H9 (cell line): ENCODE measurements around the gene EPB41L1. TPM values are rescaled to one million over a fixed set of nuclear protein-coding genes. Genes with fewer than 3 reads are reported as not detected.

Source experiments
- DNase-seq: peaks from one replicate; pipeline ENCODE4 v3.0.0-alpha.2; 2017
- H2AFZ ChIP-seq: one replicate; pipeline ENCODE4 v1.6.1; 2013; ENCODE audit warnings: mild to moderate bottlenecking, low read length, control low read depth, moderate library complexity
- H2AK5ac ChIP-seq: 2 replicates; pipeline ENCODE4 v1.6.1; 2013; ENCODE audit warnings: low read length, control low read depth, mixed read lengths; ENCODE audit not compliant: insufficient read length
- H2BK120ac ChIP-seq: one replicate; pipeline ENCODE4 v1.6.1; 2013; ENCODE audit warnings: low read depth, mild to moderate bottlenecking, low read length, control low read depth, inconsistent platforms; ENCODE audit not compliant: poor library complexity, severe bottlenecking
- H2BK12ac ChIP-seq: 2 replicates; pipeline ENCODE4 v1.6.1; 2013; ENCODE audit warnings: low read length, control low read depth, mixed read lengths, low read depth; ENCODE audit not compliant: insufficient read length
- H2BK15ac ChIP-seq: 2 replicates; pipeline ENCODE4 v1.6.1; 2013; ENCODE audit warnings: low read depth, low read length, control low read depth
- H2BK20ac ChIP-seq: one replicate; pipeline ENCODE4 v1.6.1; 2013; ENCODE audit warnings: low read depth, mild to moderate bottlenecking, low read length, control low read depth, inconsistent platforms; ENCODE audit not compliant: poor library complexity, severe bottlenecking
- H2BK5ac ChIP-seq: 2 replicates; pipeline ENCODE4 v1.6.1; 2013; ENCODE audit warnings: low read length, control low read depth, mixed read lengths; ENCODE audit not compliant: insufficient read length
- H3K14ac ChIP-seq: 2 replicates; pipeline ENCODE4 v1.6.1; 2013; ENCODE audit warnings: low read length, control low read depth; ENCODE audit not compliant: insufficient read depth
- H3K18ac ChIP-seq: 2 replicates; pipeline ENCODE4 v1.6.1; 2013; ENCODE audit warnings: low read depth, mild to moderate bottlenecking, mixed read lengths, low read length, control low read depth; ENCODE audit not compliant: insufficient read length
- H3K23ac ChIP-seq: 2 replicates; pipeline ENCODE4 v1.6.1; 2013; ENCODE audit warnings: low read length, control low read depth, mixed read lengths, low read depth; ENCODE audit not compliant: insufficient read length
- H3K23me2 ChIP-seq: 2 replicates; pipeline ENCODE4 v1.6.1; 2013; ENCODE audit warnings: low read depth, mild to moderate bottlenecking, mixed read lengths, low read length, control low read depth; ENCODE audit not compliant: insufficient read length, poor library complexity, severe bottlenecking
- H3K27ac ChIP-seq: 2 replicates; pipeline ENCODE4 v1.5.1; 2013; ENCODE audit warnings: low read length, control low read depth, mixed read lengths, low read depth; ENCODE audit not compliant: insufficient read length
- H3K27me3 ChIP-seq: 2 replicates; pipeline ENCODE4 v1.6.1; 2013; ENCODE audit warnings: low read length, control low read depth, inconsistent platforms; ENCODE audit not compliant: insufficient read depth
- H3K4ac ChIP-seq: 2 replicates; pipeline ENCODE4 v1.6.1; 2013; ENCODE audit warnings: low read depth, mild to moderate bottlenecking, control low read depth, inconsistent platforms, low read length, moderate library complexity
- H3K4me1 ChIP-seq: 2 replicates; pipeline ENCODE4 v1.6.1; 2013; ENCODE audit warnings: low read length, control low read depth, inconsistent platforms; ENCODE audit not compliant: insufficient read depth
- H3K4me2 ChIP-seq: 2 replicates; pipeline ENCODE4 v1.6.1; 2013; ENCODE audit warnings: low read length, control low read depth, mixed read lengths; ENCODE audit not compliant: insufficient read length, insufficient read depth
- H3K56ac ChIP-seq: 2 replicates; pipeline ENCODE4 v1.6.1; 2013; ENCODE audit warnings: low read depth, mild to moderate bottlenecking, mixed read lengths, low read length, control low read depth; ENCODE audit not compliant: insufficient read length
- H3K79me1 ChIP-seq: 2 replicates; pipeline ENCODE4 v1.6.1; 2013; ENCODE audit warnings: low read depth, mild to moderate bottlenecking, moderate library complexity, low read length, control low read depth, inconsistent platforms; ENCODE audit not compliant: insufficient read depth, poor library complexity, severe bottlenecking
- H3K79me2 ChIP-seq: 2 replicates; pipeline ENCODE4 v1.6.1; 2013; ENCODE audit warnings: low read length, control low read depth, inconsistent platforms; ENCODE audit not compliant: insufficient read depth
- H3K9ac ChIP-seq: 2 replicates; pipeline ENCODE4 v1.6.1; 2013; ENCODE audit warnings: low read length, control low read depth, mixed read lengths; ENCODE audit not compliant: insufficient read length; ENCODE audit errors: extremely low read depth
- H3K9me3 ChIP-seq: one replicate; pipeline ENCODE4 v1.6.1; 2013; ENCODE audit warnings: low read depth, low read length, inconsistent platforms; ENCODE audit not compliant: control insufficient read depth
- H3T11ph ChIP-seq: one replicate; pipeline ENCODE4 v1.6.1; 2013; ENCODE audit warnings: mild to moderate bottlenecking, low read length, control low read depth, inconsistent platforms
- H4K20me1 ChIP-seq: one replicate; pipeline ENCODE4 v1.6.1; 2013; ENCODE audit not compliant: control insufficient read depth, insufficient read length, insufficient read depth
- H4K5ac ChIP-seq: 2 replicates; pipeline ENCODE4 v1.6.1; 2013; ENCODE audit warnings: low read depth, mild to moderate bottlenecking, mixed read lengths, low read length, control low read depth; ENCODE audit not compliant: insufficient read length
- H4K8ac ChIP-seq: replicated peaks from 2 replicates; pipeline ENCODE4 v1.6.1; 2013; ENCODE audit warnings: low read length, control low read depth, mixed read lengths, low read depth; ENCODE audit not compliant: insufficient read length
- H4K91ac ChIP-seq: 2 replicates; pipeline ENCODE4 v1.6.1; 2013; ENCODE audit warnings: low read depth, mild to moderate bottlenecking, moderate library complexity, mixed read lengths, low read length, control low read depth; ENCODE audit not compliant: insufficient read length
- H3K27ac Mint-ChIP-seq, 3 experiments: 2 replicates in 2 of 3; 3 replicates in 1 of 3; pipeline ENCODE4 v1.8.0; 2020 to 2021; ENCODE audit warnings: mixed read lengths in 3 of 3, mild to moderate bottlenecking in 1 of 3, moderate library complexity in 1 of 3
- H3K27me3 Mint-ChIP-seq: 2 replicates; pipeline ENCODE4 v1.8.0; 2021; ENCODE audit warnings: low read depth, mild to moderate bottlenecking, moderate library complexity, mixed read lengths
- H3K36me3 Mint-ChIP-seq, 3 experiments: 2 replicates in 2 of 3; 3 replicates in 1 of 3; pipeline ENCODE4 v1.8.0; 2020 to 2021; ENCODE audit warnings: low read depth in 3 of 3, mixed read lengths in 3 of 3; ENCODE audit not compliant: insufficient read depth in 1 of 3
- H3K4me1 Mint-ChIP-seq, 2 experiments: 2 replicates each; pipeline ENCODE4 v1.8.0; 2020; ENCODE audit warnings: mixed read lengths in 2 of 2
- H3K4me3 Mint-ChIP-seq, 2 experiments: 2 replicates in 1 of 2; 3 replicates in 1 of 2; pipeline ENCODE4 v1.8.0; 2020 to 2021; ENCODE audit warnings: mild to moderate bottlenecking in 2 of 2, mixed read lengths in 2 of 2, moderate library complexity in 1 of 2
- H3K9me3 Mint-ChIP-seq, 2 experiments: 2 replicates in 1 of 2; 3 replicates in 1 of 2; pipeline ENCODE4 v1.8.0; 2020; ENCODE audit warnings: mild to moderate bottlenecking in 2 of 2, mixed read lengths in 2 of 2, moderate library complexity in 1 of 2
- CTCF ChIP-seq: fragments of 200-600 bp; sonication (generic); conservative IDR thresholded peaks from 3 replicates; pipeline ENCODE4 v1.8.0; 2021; ENCODE audit warnings: antibody characterized with exemption, mild to moderate bottlenecking
- WGBS: extraction: QIAGEN DNeasy Blood & Tissue Kit; methylation state at CpG from one replicate; pipeline ENCODE4 v1.1.7; 2013; ENCODE audit warnings: missing lambda C conversion rate, low lambda C conversion rate, mixed read lengths; ENCODE audit not compliant: insufficient read length; ENCODE audit errors: extremely low coverage; 5-methylcytosine and 5-hydroxymethylcytosine counted together
- total RNA-seq: library from RNA; stranded (reverse); gene quantifications from 2 replicates; pipeline ENCODE4 v1.2.1, GENCODE V29; 2021

EPB41L1 gene
- total RNA-seq, 1 experiment from 2014 or later: 31.1 TPM

DNA sequence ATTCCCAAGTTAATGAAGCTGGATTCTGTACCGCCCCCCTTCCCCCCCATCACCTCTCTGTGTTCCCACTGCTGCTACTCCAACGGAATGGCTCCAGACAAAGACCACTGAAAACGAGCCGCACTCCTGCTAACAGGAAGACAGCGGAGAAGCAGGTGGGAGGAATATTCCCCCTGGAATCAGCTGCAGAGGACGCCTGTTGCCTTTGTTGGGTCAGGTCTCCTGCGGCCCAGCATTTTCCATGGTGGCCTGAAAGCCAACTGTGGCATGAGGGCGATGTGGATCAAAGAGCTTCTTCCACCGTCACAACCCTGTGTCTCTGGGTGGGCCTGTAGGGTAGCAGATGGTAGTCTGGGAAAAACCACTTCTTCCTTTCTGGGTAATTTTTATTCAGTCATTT is 98.5 kb downstream of the EPB41L1 start:
- Histone ChIP-seq H3K18ac (no peak overlapping the region), H2AK5ac (no peak overlapping the region), H2AFZ (no peak overlapping the region), H2BK15ac (no peak overlapping the region), H3K27me3 (no peaks in the 10 kb centered on the region), H4K8ac (no peak overlapping the region), H3K27ac (no peak overlapping the region), H2BK120ac (no peak overlapping the region), H3T11ph (no peak overlapping the region), H4K5ac (no peak overlapping the region), H3K56ac (no peak overlapping the region), H3K9me3 (no peaks in the 10 kb centered on the region), H3K14ac (no peak overlapping the region), H3K23me2 (no peaks in the 10 kb centered on the region), H3K4ac (no peak overlapping the region), H3K4me2 (no peak overlapping the region), H2BK5ac (no peak overlapping the region), H3K4me1 (0 out of 2 replicates have a peak, but pooled peaks cover 5% of the 10 kb centered on the region), H4K91ac (no peak overlapping the region), H3K79me2 (no peaks in the 10 kb centered on the region; the same call in 1 of the 2 replicates), H3K79me1 (no peaks in the 10 kb centered on the region), H4K20me1 (no peaks in the 10 kb centered on the region), H2BK20ac (no peak overlapping the region), H2BK12ac (no peak overlapping the region), H3K9ac (no peak overlapping the region), H3K23ac (no peak overlapping the region)
- H3K9me3 Mint-ChIP-seq: no peaks in the 10 kb centered on the region
- no peak overlapping the region for H3K4me3 Mint-ChIP-seq
- peaks cover 8 to 43% (median 36%) of the 10 kb centered on the region in 3 experiments; a peak in 6 of 7 replicates for H3K36me3 Mint-ChIP-seq
- DNase-seq: no peak
- peak overlapping the region in 1 of 3 experiments; percentile 74; a peak in 2 of 7 replicates for H3K27ac Mint-ChIP-seq
- H3K4me1 Mint-ChIP-seq: peaks cover 4 to 6% of the 10 kb centered on the region in 2 experiments; a peak in 3 of 4 replicates
- no CpG with 5 or more reads among the region's 9 CpGs for WGBS
- H3K27me3 Mint-ChIP-seq: no peaks in the 10 kb centered on the region
- TF ChIP-seq CTCF: no peak
